Neural cell (in vitro differentiated cells): ENCODE measurements around the gene TMEM26. TPM values are rescaled to one million over a fixed set of nuclear protein-coding genes. Genes with fewer than 3 reads are reported as not detected.

Source experiments
- H2AFZ ChIP-seq: fragments of 200-600, 300-800 bp; sonication (generic), shearing (Covaris generic); 2 replicates; pipeline ENCODE4 v1.6.0; 2014; ENCODE audit warnings: low read depth, mild to moderate bottlenecking, antibody characterized with exemption, low read length, moderate library complexity
- H3F3A ChIP-seq: fragments of 200-600 bp; shearing (Covaris generic); 2 replicates; pipeline ENCODE4 v1.6.1; 2016; ENCODE audit warnings: mild to moderate bottlenecking, moderate library complexity, mixed read lengths, antibody characterized with exemption, low read length; ENCODE audit not compliant: insufficient read depth, poor library complexity, severe bottlenecking
- H3K27ac ChIP-seq: fragments of 200-600, 300-800 bp; sonication (generic), shearing (Covaris generic); 2 replicates; pipeline ENCODE4 v1.5.1; 2014; ENCODE audit warnings: mild to moderate bottlenecking, low read length, moderate library complexity
- H3K27me3 ChIP-seq: fragments of 300-800, 200-600 bp; sonication (generic), shearing (Covaris generic); 2 replicates; pipeline ENCODE4 v1.6.0; 2014; ENCODE audit warnings: mild to moderate bottlenecking, low read depth, low read length, moderate library complexity; ENCODE audit not compliant: insufficient read depth
- H3K36me3 ChIP-seq: fragments of 300-800, 200-600 bp; sonication (generic), shearing (Covaris generic); 2 replicates; pipeline ENCODE4 v1.5.1; 2014; ENCODE audit warnings: mild to moderate bottlenecking, antibody characterized with exemption, low read length, moderate library complexity; ENCODE audit not compliant: insufficient read depth
- H3K4me2 ChIP-seq: fragments of 300-800, 200-600 bp; sonication (generic), shearing (Covaris generic); 2 replicates; pipeline ENCODE4 v1.6.0; 2014; ENCODE audit warnings: mild to moderate bottlenecking, low read length
- H3K4me3 ChIP-seq: fragments of 300-800, 200-600 bp; sonication (generic), shearing (Covaris generic); 2 replicates; pipeline ENCODE4 v1.5.1; 2014; ENCODE audit warnings: mild to moderate bottlenecking, low read length, moderate library complexity
- H3K79me2 ChIP-seq: fragments of 200-600 bp; shearing (Covaris generic); replicated peaks from 2 replicates; pipeline ENCODE4 v1.6.0; 2014; ENCODE audit warnings: mild to moderate bottlenecking, low read length, moderate library complexity; ENCODE audit not compliant: insufficient read depth
- H3K9ac ChIP-seq: fragments of 300-800, 200-600 bp; sonication (generic), shearing (Covaris generic); 2 replicates; pipeline ENCODE4 v1.6.1; 2016; ENCODE audit warnings: mild to moderate bottlenecking, low read length, mixed read lengths
- H3K9me2 ChIP-seq: fragments of 200-600 bp; shearing (Covaris generic); 2 replicates; pipeline ENCODE4 v1.6.1; 2016; ENCODE audit warnings: mild to moderate bottlenecking, low read length, mixed read lengths; ENCODE audit not compliant: insufficient read depth
- H3K9me3 ChIP-seq: fragments of 200-600, 300-800 bp; sonication (generic), shearing (Covaris generic); 2 replicates; pipeline ENCODE4 v1.6.1; 2016; ENCODE audit warnings: mild to moderate bottlenecking, mixed run types, low read length, moderate library complexity, mixed read lengths
- H4K20me1 ChIP-seq: fragments of 200-600 bp; shearing (Covaris generic); 2 replicates; pipeline ENCODE4 v1.6.1; 2016; ENCODE audit warnings: mild to moderate bottlenecking, mixed run types; ENCODE audit not compliant: insufficient read depth
- CTCF ChIP-seq: fragments of 450-650 bp; IDR thresholded peaks from 2 replicates; pipeline ENCODE4 v1.5.1; 2014; ENCODE audit warnings: antibody characterized with exemption, mild to moderate bottlenecking, moderate library complexity; ENCODE audit not compliant: poor library complexity, severe bottlenecking
- EP300 ChIP-seq: fragments of 450-650 bp; conservative IDR thresholded peaks from 2 replicates; pipeline ENCODE4 v1.6.1; 2014; ENCODE audit warnings: antibody characterized with exemption, mild to moderate bottlenecking, moderate library complexity; ENCODE audit not compliant: poor library complexity, severe bottlenecking
- EZH2 ChIP-seq: fragments of 200-600, 300-800 bp; shearing (Covaris generic), sonication (generic); IDR thresholded peaks from 2 replicates; pipeline ENCODE4 v1.6.1; 2014; ENCODE audit warnings: antibody characterized with exemption, low read length, borderline replicate concordance, mild to moderate bottlenecking; ENCODE audit not compliant: insufficient read depth, poor library complexity, severe bottlenecking
- MXI1 ChIP-seq: fragments of 450-650 bp; conservative IDR thresholded peaks from 2 replicates; pipeline ENCODE4 v1.6.1; 2014; ENCODE audit warnings: antibody characterized with exemption, mild to moderate bottlenecking; ENCODE audit not compliant: poor library complexity, severe bottlenecking
- POLR2AphosphoS5 ChIP-seq: IDR thresholded peaks from 2 replicates; pipeline ENCODE4 v1.6.1; 2012
- RAD21 ChIP-seq: fragments of 450-650 bp; conservative IDR thresholded peaks from 2 replicates; pipeline ENCODE4 v1.6.1; 2014; ENCODE audit warnings: antibody characterized with exemption, mild to moderate bottlenecking, moderate library complexity
- SMC3 ChIP-seq: fragments of 450-650 bp; conservative IDR thresholded peaks from 2 replicates; pipeline ENCODE4 v1.6.1; 2014; ENCODE audit warnings: antibody characterized with exemption, mild to moderate bottlenecking, moderate library complexity; ENCODE audit not compliant: poor library complexity
- TAF1 ChIP-seq: IDR thresholded peaks from 2 replicates; pipeline ENCODE4 v1.6.1; 2012; ENCODE audit warnings: low read depth
- polyA plus RNA-seq: library from polyadenylated mRNA; depleted of rRNA; stranded (reverse); fragments of >200 nt; gene quantifications from 2 replicates; pipeline ENCODE4 v1.2.3, GENCODE V29; 2014
- TF ChIP-seq, protein P1 (sequence below): IDR thresholded peaks from 2 replicates; pipeline ENCODE4 v1.6.1; 2012; ENCODE audit warnings: borderline replicate concordance

TMEM26 gene
- polyA plus RNA-seq, 1 donor from 2014 or later: not detected

- H3K4me2 ChIP-seq: no peak overlapping the region
- no peaks in the 10 kb centered on the region for H3K27me3 ChIP-seq
- no peaks in the 10 kb centered on the region for H4K20me1 ChIP-seq
- H3K79me2 ChIP-seq: no peaks in the 10 kb centered on the region
- H3K4me3 ChIP-seq: no peak overlapping the region
- H3F3A ChIP-seq: no peaks in the 10 kb centered on the region
- no peaks in the 10 kb centered on the region for H3K36me3 ChIP-seq
- H3K9ac ChIP-seq: no peak overlapping the region
- H3K27ac ChIP-seq: no peak overlapping the region
- no peak overlapping the region for H2AFZ ChIP-seq
- no peaks in the 10 kb centered on the region for H3K9me3 ChIP-seq
- TF ChIP-seq EZH2 (no peak), TAF1 (no peak), EP300 (no peak), MXI1 (no peak), RAD21 (no peak), CTCF (no peak), SMC3 (no peak), POLR2AphosphoS5 (no peak)
- TF ChIP-seq, protein P1, sequence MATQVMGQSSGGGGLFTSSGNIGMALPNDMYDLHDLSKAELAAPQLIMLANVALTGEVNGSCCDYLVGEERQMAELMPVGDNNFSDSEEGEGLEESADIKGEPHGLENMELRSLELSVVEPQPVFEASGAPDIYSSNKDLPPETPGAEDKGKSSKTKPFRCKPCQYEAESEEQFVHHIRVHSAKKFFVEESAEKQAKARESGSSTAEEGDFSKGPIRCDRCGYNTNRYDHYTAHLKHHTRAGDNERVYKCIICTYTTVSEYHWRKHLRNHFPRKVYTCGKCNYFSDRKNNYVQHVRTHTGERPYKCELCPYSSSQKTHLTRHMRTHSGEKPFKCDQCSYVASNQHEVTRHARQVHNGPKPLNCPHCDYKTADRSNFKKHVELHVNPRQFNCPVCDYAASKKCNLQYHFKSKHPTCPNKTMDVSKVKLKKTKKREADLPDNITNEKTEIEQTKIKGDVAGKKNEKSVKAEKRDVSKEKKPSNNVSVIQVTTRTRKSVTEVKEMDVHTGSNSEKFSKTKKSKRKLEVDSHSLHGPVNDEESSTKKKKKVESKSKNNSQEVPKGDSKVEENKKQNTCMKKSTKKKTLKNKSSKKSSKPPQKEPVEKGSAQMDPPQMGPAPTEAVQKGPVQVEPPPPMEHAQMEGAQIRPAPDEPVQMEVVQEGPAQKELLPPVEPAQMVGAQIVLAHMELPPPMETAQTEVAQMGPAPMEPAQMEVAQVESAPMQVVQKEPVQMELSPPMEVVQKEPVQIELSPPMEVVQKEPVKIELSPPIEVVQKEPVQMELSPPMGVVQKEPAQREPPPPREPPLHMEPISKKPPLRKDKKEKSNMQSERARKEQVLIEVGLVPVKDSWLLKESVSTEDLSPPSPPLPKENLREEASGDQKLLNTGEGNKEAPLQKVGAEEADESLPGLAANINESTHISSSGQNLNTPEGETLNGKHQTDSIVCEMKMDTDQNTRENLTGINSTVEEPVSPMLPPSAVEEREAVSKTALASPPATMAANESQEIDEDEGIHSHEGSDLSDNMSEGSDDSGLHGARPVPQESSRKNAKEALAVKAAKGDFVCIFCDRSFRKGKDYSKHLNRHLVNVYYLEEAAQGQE: no peak
- no peaks in the 10 kb centered on the region for H3K9me2 ChIP-seq
Observed at GRCh38 chr10:61363006-61363405, 90.2 kb downstream of the TMEM26 start.

DNA sequence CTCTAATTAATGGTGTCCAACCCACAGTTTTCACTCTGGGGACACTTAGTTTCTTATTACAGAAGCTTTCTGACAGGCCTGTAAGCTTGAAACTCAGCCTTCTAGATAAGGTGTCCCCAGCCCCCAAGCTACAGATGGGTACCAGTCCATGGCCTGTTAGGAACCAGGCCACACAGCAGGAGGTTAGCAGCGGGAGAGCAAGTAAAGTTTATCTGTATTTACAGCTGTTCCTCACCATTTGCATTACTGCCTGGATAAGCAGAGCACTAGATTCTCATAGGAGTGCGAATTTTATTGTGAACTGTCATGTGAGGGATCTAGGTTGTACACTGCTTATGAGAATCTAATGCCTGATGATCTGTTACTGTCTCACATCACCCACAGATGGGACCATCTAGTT lies 93.7 kb downstream of the TMEM26 start:
- H4K20me1 ChIP-seq: no peaks in the 10 kb centered on the region

More for the DNA sequence above, 93.7 kb downstream of the TMEM26 start:
- Histone ChIP-seq H3F3A (no peaks in the 10 kb centered on the region), H3K27ac (no peak overlapping the region), H3K36me3 (no peaks in the 10 kb centered on the region), H3K9me2 (no peaks in the 10 kb centered on the region), H3K9me3 (no peaks in the 10 kb centered on the region), H3K4me3 (no peak overlapping the region), H2AFZ (no peak overlapping the region), H3K9ac (no peak overlapping the region), H3K4me2 (no peak overlapping the region), H3K27me3 (no peaks in the 10 kb centered on the region), H3K79me2 (no peaks in the 10 kb centered on the region)
- no peak for TF ChIP-seq SMC3
- TF ChIP-seq TAF1: no peak
- no peak for TF ChIP-seq EP300
- TF ChIP-seq EZH2: no peak
- TF ChIP-seq CTCF: no peak
- TF ChIP-seq MXI1: no peak
- no peak for TF ChIP-seq RAD21
- TF ChIP-seq POLR2AphosphoS5: no peak
- TF ChIP-seq, protein P1: no peak
